Upper lobe of left lung (tissue), 4 donors: ENCODE measurements around the gene STOML1.

Experiments used
- POLR2A ChIP-seq, 4 donors: fragments of 450-650 bp; IDR thresholded peaks; one replicate each; pipeline ENCODE4 v1.5.1; 2016 to 2017; ENCODE audit warnings: antibody characterized with exemption in 4 of 4, mild to moderate bottlenecking in 2 of 4
- POLR2AphosphoS5 ChIP-seq, 2 donors: sonication (generic); formaldehyde crosslinking; IDR thresholded peaks; one replicate each; pipeline ENCODE4 v1.5.1; 2017; ENCODE audit warnings: antibody characterized with exemption in 2 of 2
- TF ChIP-seq, protein P1 (sequence below), 6 experiments: fragments of 450-650 bp in 4 of 6; fragments of 200-600 bp in 2 of 6; sonication (generic) in 2 of 6; IDR thresholded peaks; one replicate each; pipeline ENCODE4 v1.5.1; 2016 to 2019; ENCODE audit warnings: antibody characterized with exemption in 6 of 6

DNA sequence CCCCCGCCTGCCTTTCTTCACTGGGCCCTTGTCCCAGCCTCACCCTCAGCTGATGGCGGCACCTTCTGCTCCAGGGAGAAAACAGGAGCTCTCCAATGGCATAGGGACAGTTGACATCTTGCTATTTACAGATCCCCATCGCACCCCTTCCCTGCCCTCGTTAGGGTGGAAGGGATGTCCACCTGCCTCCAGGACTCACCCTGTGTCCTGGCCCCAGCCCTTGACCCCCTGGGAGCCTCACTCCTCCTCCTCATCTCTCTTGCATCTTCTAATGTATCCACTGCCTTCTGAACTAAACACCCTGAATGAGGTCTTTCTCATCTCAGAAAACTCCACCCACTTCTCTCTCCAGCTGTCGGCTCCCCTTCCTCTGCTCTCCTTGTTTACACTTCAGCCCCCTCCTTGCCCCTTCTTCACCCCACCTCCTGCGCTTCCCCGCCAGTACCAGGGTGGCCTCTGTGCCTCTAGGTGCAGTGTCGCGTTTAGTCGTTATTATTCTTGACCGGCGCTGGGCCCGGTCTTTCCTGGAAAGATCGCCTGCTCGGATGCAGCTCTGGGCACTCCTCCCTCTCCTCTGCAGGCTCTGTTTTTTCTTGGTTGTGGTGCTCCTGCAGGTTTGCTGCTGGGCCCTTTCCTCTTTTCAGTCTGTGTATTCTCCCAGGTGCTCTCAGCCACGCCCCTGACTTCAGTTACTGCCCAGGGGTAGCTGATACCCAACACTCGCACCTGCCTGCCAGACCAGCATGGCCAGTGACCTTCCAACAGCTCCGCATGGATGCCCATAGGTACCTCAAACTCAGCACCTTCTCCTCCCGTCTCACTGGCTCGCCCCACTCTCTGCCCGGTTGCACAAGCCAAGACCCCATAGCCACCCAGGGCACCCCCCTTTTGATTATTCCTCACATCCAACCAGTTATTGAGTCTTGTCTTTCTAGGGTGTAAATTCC, 45.3 kb upstream of the STOML1 start:
- TF ChIP-seq, protein P1, sequence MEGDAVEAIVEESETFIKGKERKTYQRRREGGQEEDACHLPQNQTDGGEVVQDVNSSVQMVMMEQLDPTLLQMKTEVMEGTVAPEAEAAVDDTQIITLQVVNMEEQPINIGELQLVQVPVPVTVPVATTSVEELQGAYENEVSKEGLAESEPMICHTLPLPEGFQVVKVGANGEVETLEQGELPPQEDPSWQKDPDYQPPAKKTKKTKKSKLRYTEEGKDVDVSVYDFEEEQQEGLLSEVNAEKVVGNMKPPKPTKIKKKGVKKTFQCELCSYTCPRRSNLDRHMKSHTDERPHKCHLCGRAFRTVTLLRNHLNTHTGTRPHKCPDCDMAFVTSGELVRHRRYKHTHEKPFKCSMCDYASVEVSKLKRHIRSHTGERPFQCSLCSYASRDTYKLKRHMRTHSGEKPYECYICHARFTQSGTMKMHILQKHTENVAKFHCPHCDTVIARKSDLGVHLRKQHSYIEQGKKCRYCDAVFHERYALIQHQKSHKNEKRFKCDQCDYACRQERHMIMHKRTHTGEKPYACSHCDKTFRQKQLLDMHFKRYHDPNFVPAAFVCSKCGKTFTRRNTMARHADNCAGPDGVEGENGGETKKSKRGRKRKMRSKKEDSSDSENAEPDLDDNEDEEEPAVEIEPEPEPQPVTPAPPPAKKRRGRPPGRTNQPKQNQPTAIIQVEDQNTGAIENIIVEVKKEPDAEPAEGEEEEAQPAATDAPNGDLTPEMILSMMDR (IDR thresholded peaks at IDR 0.05), result peak in 1 of 6 experiments; percentile 2
- TF ChIP-seq POLR2AphosphoS5 (IDR thresholded peaks at IDR 0.05) (no peak), POLR2A (IDR thresholded peaks at IDR 0.05) (no peak)
